CD14-positive monocyte (primary cell): ENCODE measurements around the gene LSMEM2. TPM values are rescaled to one million over a fixed set of nuclear protein-coding genes. Genes with fewer than 3 reads are reported as not detected.

Experiments used
- DNase-seq, 3 donors: peaks; one replicate each; pipeline ENCODE4 v3.0.0-alpha.2; 2011 to 2022
- H2AFZ ChIP-seq: 2 replicates; pipeline ENCODE4 v1.6.0; 2012; ENCODE audit warnings: mild to moderate bottlenecking, low read depth, low read length, inconsistent platforms; ENCODE audit not compliant: insufficient read depth, poor library complexity, severe bottlenecking
- H3K27ac ChIP-seq, 2 donors: 1 replicate in 1 of 2; 2 replicates in 1 of 2; pipeline ENCODE4 v1.5.1; 2012 to 2013; ENCODE audit warnings: low read length in 2 of 2, control low read depth in 1 of 2, inconsistent platforms in 1 of 2, low read depth in 1 of 2, mild to moderate bottlenecking in 1 of 2
- H3K27me3 ChIP-seq, 2 donors: one replicate each; pipeline versions ENCODE4 v1.6.0 to v1.6.1; 2011 to 2013; ENCODE audit warnings: low read length in 2 of 2; ENCODE audit not compliant: control insufficient read depth in 2 of 2, insufficient read depth in 2 of 2
- H3K36me3 ChIP-seq, 2 donors: replicated peaks in 1 of 2; 1 replicate in 1 of 2; 2 replicates in 1 of 2; pipeline versions ENCODE4 v1.5.1 to v1.6.1; 2012 to 2013; ENCODE audit warnings: low read length in 2 of 2, control low read depth in 1 of 2, inconsistent platforms in 1 of 2, mild to moderate bottlenecking in 1 of 2; ENCODE audit not compliant: insufficient read depth in 2 of 2, control insufficient read depth in 1 of 2
- H3K4me1 ChIP-seq, 2 donors: 1 replicate in 1 of 2; 2 replicates in 1 of 2; pipeline versions ENCODE4 v1.5.1 to v1.6.1; 2012 to 2013; ENCODE audit warnings: low read length in 2 of 2, control low read depth in 1 of 2, inconsistent platforms in 1 of 2, mild to moderate bottlenecking in 1 of 2, moderate library complexity in 1 of 2; ENCODE audit not compliant: insufficient read depth in 2 of 2, control insufficient read depth in 1 of 2
- H3K4me2 ChIP-seq: replicated peaks from 2 replicates; pipeline ENCODE3; 2012; ENCODE audit warnings: low read length, moderate library complexity, mild to moderate bottlenecking; ENCODE audit not compliant: poor library complexity, severe bottlenecking; ENCODE audit errors: extremely low read depth
- H3K4me3 ChIP-seq, 3 experiments: fragments of 200-600 bp in 1 of 3; sonication (generic) in 1 of 3; replicated peaks in 1 of 3; 1 replicate in 2 of 3; 2 replicates in 1 of 3; pipeline ENCODE4 v1.5.1; 2011 to 2013; ENCODE audit warnings: low read length in 3 of 3, mild to moderate bottlenecking in 3 of 3, control low read depth in 2 of 3, low read depth in 2 of 3, inconsistent platforms in 1 of 3, moderate library complexity in 1 of 3
- H3K79me2 ChIP-seq: 2 replicates; pipeline ENCODE4 v1.6.0; 2012; ENCODE audit warnings: mild to moderate bottlenecking, control low read depth, inconsistent platforms, low read length, moderate library complexity; ENCODE audit not compliant: insufficient read depth
- H3K9ac ChIP-seq: 2 replicates; pipeline ENCODE4 v1.6.0; 2017; ENCODE audit warnings: low read length, mild to moderate bottlenecking; ENCODE audit not compliant: insufficient read depth, poor library complexity, severe bottlenecking
- H3K9me3 ChIP-seq, 2 donors: replicated peaks in 1 of 2; 1 replicate in 1 of 2; 2 replicates in 1 of 2; pipeline versions ENCODE4 v1.5.1 to v1.6.1; 2012 to 2013; ENCODE audit warnings: low read length in 2 of 2, control low read depth in 1 of 2; ENCODE audit not compliant: control insufficient read depth in 1 of 2, insufficient read depth in 1 of 2
- H4K20me1 ChIP-seq: 2 replicates; pipeline ENCODE4 v1.6.0; 2012; ENCODE audit warnings: mild to moderate bottlenecking, low read length, control low read depth, moderate library complexity; ENCODE audit not compliant: insufficient read depth
- H3K27ac Mint-ChIP-seq, 7 donors: one replicate each; pipeline ENCODE4 v1.8.0; 2020; ENCODE audit warnings: mild to moderate bottlenecking in 7 of 7, mixed read lengths in 7 of 7, moderate library complexity in 6 of 7, inconsistent platforms in 2 of 7
- H3K27me3 Mint-ChIP-seq, 3 donors: one replicate each; pipeline ENCODE4 v1.8.0; 2021 to 2022; ENCODE audit warnings: low read depth in 3 of 3, mild to moderate bottlenecking in 3 of 3, mixed read lengths in 3 of 3, moderate library complexity in 3 of 3, inconsistent platforms in 1 of 3
- H3K36me3 Mint-ChIP-seq, 2 donors: one replicate each; pipeline ENCODE4 v1.8.0; 2020; ENCODE audit warnings: mixed read lengths in 2 of 2, inconsistent platforms in 1 of 2, mild to moderate bottlenecking in 1 of 2
- H3K4me1 Mint-ChIP-seq: one replicate; pipeline ENCODE4 v1.8.0; 2020; ENCODE audit warnings: mild to moderate bottlenecking, mixed read lengths
- H3K4me3 Mint-ChIP-seq, 2 donors: one replicate each; pipeline ENCODE4 v1.8.0; 2020; ENCODE audit warnings: mild to moderate bottlenecking in 2 of 2, mixed read lengths in 2 of 2, moderate library complexity in 1 of 2
- H3K9me3 Mint-ChIP-seq, 7 donors: one replicate each; pipeline ENCODE4 v1.8.0; 2020 to 2022; ENCODE audit warnings: mixed read lengths in 7 of 7, mild to moderate bottlenecking in 6 of 7, moderate library complexity in 6 of 7, inconsistent platforms in 2 of 7
- CTCF ChIP-seq: fragments of 200-600 bp; IDR thresholded peaks from one replicate; pipeline ENCODE4 v1.8.0; 2022; ENCODE audit warnings: antibody characterized with exemption, mild to moderate bottlenecking
- WGBS: methylation state at CpG from one replicate; pipeline ENCODE4 v1.1.5; 2013; ENCODE audit warnings: missing lambda C conversion rate; ENCODE audit not compliant: insufficient coverage; 5-methylcytosine and 5-hydroxymethylcytosine counted together
- intact Hi-C, 2 donors: fragments of 100-400 bp; cut with micrococcal nuclease; formaldehyde crosslinking; loops; one replicate each; pipeline versions ENCODE4 v1.15.0 to v1.15.1; 2023
- polyA plus RNA-seq, 3 donors: library from polyadenylated mRNA; depleted of rRNA in 1 of 3; unstranded in 2 of 3; stranded (reverse) in 1 of 3; fragments of 300-500 nt in 2 of 3; fragments of >200 nt in 1 of 3; fragmentation: Illumina TruSeq in 2 of 3; gene quantifications; 1 replicate in 2 of 3; 2 replicates in 1 of 3; pipeline ENCODE4 v1.2.3, GENCODE V29; 2012 to 2021

The LSMEM2 gene
- polyA plus RNA-seq, 3 donors: not detected

- Histone ChIP-seq H3K27me3 (no peaks in the 10 kb centered on the region), H3K4me1 (peaks cover 80 to 85% of the 10 kb centered on the region in 2 donors), H3K79me2 (peaks cover 99% of the 10 kb centered on the region), H3K4me3 (no peak overlapping the region), H3K9ac (no peak overlapping the region), H3K4me2 (no peak overlapping the region), H4K20me1 (peaks cover 100% of the 10 kb centered on the region), H3K36me3 (peaks cover 79 to 94% of the 10 kb centered on the region in 2 donors), H3K9me3 (no peaks in the 10 kb centered on the region), H3K27ac (peak overlapping the region; percentile 87 to 100), H2AFZ (no peak overlapping the region)
- WGBS: 95% methylated on average over 8 of the region's 8 CpGs
- Mint-ChIP-seq H3K36me3 (peaks cover 60 to 93% of the 10 kb centered on the region in 2 donors), H3K27ac (peak overlapping the region; percentile 77 to 97 (median 83)), H3K4me3 (no peak overlapping the region), H3K4me1 (peaks cover 71% of the 10 kb centered on the region), H3K9me3 (peaks cover 0 to 2% (median 0%) of the 10 kb centered on the region in 7 donors), H3K27me3 (no peaks in the 10 kb centered on the region)
- intact Hi-C loops: no loop called here
- TF ChIP-seq CTCF: no peak
- DNase-seq: no peak
Measured at GRCh38 chr3:50251220-50251619, 27.7 kb upstream of the LSMEM2 start.

- peaks cover 84 to 99% of the 10 kb centered on the region in 2 donors for H3K36me3 ChIP-seq
- peak; percentile 87 to 92 (median 89) for DNase-seq
- 36% methylated on average over 3 of the region's 8 CpGs for WGBS
- Mint-ChIP-seq H3K9me3 (peaks cover 0 to 10% (median 4%) of the 10 kb centered on the region in 7 donors), H3K36me3 (peaks cover 79 to 96% of the 10 kb centered on the region in 2 donors), H3K27me3 (peaks cover 0 to 3% (median 0%) of the 10 kb centered on the region in 3 donors), H3K4me1 (peaks cover 50% of the 10 kb centered on the region), H3K4me3 (peak overlapping the region; percentile 21 to 39), H3K27ac (peak overlapping the region; percentile 92 to 98 (median 95))
- H3K27me3 ChIP-seq: no peaks in the 10 kb centered on the region
- peaks cover 51 to 69% of the 10 kb centered on the region in 2 donors for H3K4me1 ChIP-seq
- peak overlapping the region; percentile 38 for H3K4me2 ChIP-seq
- H2AFZ ChIP-seq: no peak overlapping the region
- H4K20me1 ChIP-seq: peaks cover 100% of the 10 kb centered on the region
- H3K79me2 ChIP-seq: peaks cover 77% of the 10 kb centered on the region
- peak overlapping the region; percentile 87 to 100 for H3K27ac ChIP-seq
- H3K9ac ChIP-seq: peak overlapping the region; percentile 19
- no peak for TF ChIP-seq CTCF
- H3K9me3 ChIP-seq: peaks cover 0 to 10% of the 10 kb centered on the region in 2 donors
- intact Hi-C loops: no loop called here
- peak overlapping the region in 1 of 3 experiments; percentile 15 for H3K4me3 ChIP-seq
Measured at GRCh38 chr3:50254577-50255250, 24.2 kb upstream of the LSMEM2 start.
